ENCODE results near the gene NCEH1.
"Not testable (repeated sequence)": the region's sequence is repeated elsewhere in the genome, so short reads cannot be mapped to it uniquely, and the experiment has no call there.

Gene NCEH1

DNA sequence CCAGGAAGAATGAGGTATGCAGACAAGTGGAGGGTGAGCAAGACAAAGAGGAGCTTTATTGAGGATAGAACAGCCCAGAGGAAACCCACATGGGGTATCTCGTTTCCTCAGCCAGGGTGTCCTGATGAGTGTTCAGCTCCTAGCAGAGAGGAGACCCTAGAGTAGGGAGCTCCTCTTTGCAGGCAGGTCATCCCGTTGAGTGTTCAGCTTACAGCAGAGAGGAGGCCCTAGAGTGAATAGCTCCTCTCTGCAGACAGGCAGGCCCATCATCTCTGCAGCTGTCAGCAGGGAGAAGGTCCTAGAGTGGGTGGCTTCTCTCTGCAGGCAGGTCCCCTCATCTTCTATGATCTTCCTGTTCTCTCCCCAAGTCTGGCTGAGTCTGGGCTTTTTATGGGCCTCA is 97.0 kb downstream of the NCEH1 start:
- no peak for DNase-seq (ENCODE audit: low read depth in 2 of 2)

DNA sequence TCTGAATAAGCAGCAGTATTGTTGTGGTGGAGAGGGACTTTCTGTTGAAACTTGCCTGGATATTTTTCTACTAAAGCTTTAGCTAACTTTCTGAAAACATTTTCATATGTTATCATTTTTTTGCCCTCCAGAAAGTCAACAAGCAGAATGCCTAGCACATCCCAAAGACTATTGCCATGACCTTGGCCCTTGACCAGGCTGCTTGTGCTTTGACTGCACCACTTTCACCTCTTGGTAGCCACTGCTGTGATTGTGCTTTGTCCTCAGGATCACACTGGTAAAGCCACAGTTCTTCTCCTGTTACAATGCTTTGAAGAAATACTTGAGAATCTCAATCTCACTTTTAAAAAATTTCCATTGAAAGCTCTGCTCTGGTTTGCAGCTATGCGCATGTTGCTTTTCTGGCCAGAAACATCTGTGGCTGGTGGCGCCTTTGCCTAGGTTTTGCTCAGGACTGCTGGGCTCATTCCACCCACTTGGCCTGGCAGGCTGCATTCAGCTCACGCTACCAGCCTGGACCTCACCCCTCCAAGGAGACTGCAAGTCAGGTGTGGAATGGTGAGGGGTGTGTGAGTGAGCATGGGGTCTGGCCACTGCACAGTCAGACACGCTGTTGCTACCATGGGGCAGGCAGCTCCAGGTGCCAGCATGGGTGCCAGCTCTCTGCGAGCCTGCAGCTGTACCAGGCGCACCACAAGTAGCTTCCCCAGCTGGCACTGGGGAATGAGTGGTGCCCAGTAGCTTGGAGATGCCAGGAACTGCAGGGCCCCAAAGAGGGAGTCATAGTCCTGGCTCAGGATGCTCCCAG is 97.8 kb downstream of the NCEH1 start:
- no peak for DNase-seq (ENCODE audit: low read depth in 2 of 2)

GRCh38 chr3:172609750-172610149 is 101.1 kb downstream of the NCEH1 start:
- no peak for DNase-seq (ENCODE audit: low read depth in 2 of 2)

- no peak for DNase-seq (ENCODE audit: low read depth in 2 of 2)
These were observed 102.3 kb downstream of the NCEH1 start for GRCh38 chr3:172608575-172608974.

DNA sequence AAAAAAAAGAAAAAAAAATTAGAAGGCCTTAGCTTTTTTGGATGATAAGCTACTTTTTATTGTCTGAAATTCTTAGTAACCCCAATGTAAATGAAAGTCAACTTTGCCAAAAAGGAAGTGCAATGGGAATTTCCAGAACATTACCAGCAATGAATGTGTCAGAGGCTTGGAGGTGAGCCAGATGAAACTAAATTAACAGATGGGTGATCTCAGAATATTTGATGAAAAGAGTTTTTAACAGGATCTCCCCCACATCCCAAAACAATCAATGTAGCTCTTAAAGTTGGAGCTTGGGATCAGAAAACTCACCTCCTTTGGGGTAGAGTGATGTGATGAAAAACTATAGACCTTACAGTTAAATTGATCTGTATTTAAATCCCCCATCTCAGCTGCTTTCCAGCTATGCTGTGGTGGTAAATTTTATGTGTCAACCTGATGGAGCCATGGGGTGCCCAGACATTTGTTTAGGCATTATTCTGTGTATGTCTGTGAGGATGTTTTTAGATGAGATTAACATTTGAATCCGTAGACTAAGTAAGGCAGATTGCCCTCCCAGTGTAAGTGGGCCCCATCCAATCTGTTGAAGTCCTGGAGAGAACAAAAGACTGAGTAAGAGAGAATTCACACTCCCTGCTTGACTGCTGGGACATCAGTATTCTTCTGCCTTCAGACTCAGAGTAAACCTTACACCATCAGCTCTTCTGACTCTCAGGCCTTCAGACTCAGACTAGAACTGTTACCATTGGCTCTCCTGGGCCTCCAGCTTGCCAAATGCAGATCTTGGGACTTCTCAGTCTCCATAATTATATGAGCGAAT is 103.4 kb downstream of the NCEH1 start:
- no peak for DNase-seq (ENCODE audit: low read depth in 2 of 2)

GRCh38 chr3:172606021-172606420 is 104.8 kb downstream of the NCEH1 start:
- DNase-seq (ENCODE audit: low read depth in 2 of 2), result no peak

GRCh38 chr3:172604895-172605646 is 105.8 kb downstream of the NCEH1 start:
- DNase-seq (ENCODE audit: low read depth in 2 of 2), result no peak

DNA sequence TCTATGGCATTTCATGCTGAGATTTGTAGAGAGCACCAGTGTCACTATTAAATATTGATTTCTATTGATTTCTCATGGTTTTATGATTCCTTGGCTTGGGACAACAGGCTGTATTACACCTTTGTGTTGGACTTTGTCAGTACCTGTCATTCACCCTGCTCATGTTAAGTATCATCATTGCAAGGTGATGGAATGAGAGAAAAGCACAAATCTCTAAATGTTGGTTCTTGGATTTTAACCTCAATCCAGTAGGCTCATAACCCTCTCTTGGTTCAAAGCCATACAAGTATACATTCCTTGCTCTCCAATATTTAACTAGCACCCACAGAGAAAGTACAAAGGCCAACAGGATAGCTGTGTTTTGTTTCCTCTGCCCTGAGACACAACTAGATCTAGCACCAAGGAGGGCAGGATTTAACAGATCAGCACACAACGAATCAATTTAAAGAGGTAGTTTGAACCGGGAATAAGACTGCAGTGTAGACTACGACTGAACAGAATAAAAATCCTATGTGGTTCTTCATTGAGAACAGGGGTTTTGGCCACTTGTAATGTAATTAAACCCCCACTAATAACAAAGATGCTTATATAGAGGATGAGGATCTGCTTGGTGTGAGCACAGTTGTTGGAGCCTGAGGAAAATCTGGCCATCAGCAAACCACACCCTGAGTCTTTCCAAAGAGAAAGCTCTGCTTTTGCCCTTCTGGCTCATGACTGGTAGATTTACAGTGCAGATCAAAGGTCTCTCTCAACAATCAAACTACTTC is 109.6 kb downstream of the NCEH1 start:
- DNase-seq (ENCODE audit: low read depth in 2 of 2), result no peak

DNA sequence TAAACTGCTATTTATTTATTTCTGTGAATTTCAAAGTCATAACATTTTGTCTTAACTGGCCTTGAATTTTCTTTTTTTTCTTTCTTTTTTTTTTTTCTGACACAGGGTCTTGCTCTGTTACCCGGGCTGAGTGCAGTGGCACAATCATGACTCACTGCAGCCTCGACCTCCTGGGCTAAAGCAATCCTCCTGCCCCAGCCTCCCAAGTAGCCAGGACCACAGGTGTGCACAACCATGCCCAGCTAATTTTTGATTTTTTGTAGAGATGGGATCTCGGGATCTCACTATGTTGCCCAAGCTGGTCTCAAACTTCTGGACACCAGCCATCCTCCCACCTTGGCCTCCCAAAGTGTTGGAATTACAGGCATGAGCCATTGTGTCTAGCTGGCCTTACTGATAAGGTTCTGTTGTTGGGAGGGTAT is 110.2 kb downstream of the NCEH1 start:
- no peak for DNase-seq (ENCODE audit: low read depth in 2 of 2)

GRCh38 chr3:172598904-172599303 is 112.0 kb downstream of the NCEH1 start:
- no peak for DNase-seq (ENCODE audit: low read depth in 2 of 2)

DNA sequence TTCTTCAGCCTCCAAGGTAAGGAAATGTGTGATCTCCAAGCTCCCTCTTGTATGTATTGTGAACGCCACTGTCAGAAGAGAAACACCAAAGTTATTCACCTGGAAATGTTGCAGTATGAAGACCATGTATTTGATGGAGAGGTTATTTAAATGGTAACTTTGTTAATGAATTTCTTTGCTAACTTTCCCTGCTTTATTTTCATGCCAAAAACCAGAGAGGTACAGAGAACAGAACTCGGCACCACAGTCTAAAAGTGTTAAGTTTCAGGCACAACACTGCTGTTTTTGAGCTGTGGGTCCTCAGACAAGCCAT is 114.5 kb downstream of the NCEH1 start:
- no peak for DNase-seq (ENCODE audit: low read depth in 2 of 2)

- no peak for DNase-seq (ENCODE audit: low read depth in 2 of 2)
These were observed 115.0 kb downstream of the NCEH1 start for GRCh38 chr3:172595664-172596393.

DNA sequence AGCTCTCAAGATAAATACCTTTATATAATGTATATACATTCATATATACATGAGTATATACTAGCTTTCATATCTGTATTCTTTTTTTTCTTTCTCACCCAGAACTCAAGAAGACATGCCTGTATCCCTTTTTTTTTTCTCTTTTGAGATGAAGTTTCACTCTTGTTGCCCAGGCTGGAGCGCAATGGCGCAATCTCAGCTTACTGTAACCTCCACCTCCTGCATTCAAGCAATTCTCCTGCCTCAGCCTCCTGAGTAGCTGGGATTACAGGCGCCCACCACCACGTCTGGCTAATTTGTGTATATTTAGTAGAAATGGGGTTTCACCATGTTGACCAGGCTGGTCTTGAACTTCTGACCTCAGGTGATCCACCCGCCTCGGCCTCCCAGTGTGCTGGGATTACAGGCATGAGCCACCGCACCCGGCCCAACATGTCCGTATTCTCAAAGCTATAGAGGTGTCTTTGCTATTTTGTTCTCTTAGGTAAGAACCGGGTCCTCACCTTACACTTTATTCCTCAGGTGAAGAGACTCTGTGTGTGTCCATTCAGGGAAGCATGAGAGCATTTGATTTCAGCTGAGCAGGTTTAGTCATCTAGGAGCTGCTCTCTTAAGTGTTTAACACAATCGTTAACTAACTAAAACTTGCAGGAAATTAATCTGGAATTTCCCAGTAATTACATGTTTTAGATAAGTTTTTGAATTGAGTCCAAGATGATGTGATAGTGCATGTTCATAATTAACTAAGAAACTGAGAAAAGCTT is 115.8 kb downstream of the NCEH1 start:
- not testable (repeated sequence) for DNase-seq (ENCODE audit: low read depth in 2 of 2)

DNA sequence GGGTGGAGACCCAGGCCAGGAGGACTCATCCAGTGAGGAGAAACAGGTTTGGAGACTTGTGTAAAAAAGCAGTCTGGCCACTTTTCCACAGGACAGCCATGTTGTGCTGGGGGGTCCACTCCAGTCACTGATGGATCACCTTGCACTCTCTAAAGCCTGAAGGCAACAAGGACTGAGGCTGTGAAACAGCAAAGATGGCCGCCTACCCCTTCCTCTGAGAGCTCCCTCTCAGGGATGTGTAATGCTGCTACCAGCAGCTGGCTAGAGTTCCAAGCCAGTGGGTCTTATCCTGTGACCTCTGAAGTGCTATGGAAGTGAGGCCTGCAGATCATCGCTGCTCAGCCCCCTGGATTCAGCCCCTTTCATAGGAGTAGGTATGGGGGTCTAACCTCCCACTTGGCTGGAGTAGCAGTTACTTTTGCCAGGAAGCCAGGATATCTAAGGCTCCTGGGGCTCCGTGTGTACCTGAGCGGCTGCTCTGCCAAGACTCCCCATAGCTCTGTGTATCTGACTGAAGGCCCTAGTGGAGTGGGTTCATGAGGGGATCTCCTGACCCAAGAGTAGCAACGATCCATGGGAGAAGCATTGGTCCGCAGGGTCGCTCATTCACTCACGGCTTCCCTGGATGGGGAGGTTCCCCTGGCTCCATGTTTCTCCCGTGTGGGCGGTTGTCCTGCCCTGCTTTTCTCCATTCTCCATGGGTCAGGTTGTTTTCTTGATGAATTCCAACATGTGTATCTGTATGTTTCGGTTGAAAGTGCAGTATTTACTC is 117.8 kb downstream of the NCEH1 start:
- no peak for DNase-seq (ENCODE audit: low read depth in 2 of 2)

DNA sequence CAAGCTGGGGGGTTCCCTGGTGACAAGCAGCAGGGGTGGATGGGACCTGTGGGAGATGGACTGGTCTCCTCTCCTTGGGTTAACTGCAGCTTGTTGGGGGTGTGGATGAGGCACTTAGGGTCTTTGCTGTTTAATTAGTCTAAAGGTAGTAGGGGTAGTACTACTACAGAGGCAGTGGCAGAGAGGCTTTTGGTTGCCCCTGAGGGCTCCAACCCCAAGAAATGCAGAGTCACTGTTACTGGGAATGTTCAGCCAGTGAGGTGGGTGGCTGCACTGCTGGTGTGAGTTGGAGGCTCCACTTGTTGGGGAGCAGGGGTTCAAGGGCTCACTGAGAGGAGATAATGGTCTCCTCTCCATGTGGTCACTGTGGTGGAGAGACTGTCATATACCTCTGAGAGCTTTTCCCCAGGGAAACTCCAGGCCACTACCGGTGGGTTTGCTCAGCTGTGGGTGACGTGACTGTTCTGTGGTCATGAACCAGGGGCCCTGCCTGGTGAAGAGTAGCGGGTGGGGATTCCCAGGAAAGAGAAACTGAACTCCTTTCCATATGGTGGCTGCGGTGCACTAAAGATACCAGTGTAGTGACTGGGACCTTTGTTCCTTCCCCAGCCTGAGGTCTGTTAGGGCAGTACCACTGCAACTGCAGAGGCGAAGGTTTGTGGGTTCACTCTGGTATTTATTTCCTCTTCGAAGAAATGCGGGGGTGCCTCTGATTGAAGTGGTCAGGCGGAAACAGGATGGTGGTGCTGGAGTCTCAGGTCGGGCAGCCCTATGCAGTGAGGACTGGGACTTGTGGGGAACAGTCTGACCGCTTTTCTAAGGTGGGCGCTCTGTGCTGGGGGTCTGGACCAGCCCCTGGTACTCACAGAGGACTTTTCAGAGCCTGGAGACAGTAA is 118.7 kb downstream of the NCEH1 start:
- DNase-seq (ENCODE audit: low read depth in 2 of 2), result peak; percentile 65 to 81

- DNase-seq (ENCODE audit: low read depth in 2 of 2), result no peak
These were observed 119.7 kb downstream of the NCEH1 start for GRCh38 chr3:172591125-172591605.

DNA sequence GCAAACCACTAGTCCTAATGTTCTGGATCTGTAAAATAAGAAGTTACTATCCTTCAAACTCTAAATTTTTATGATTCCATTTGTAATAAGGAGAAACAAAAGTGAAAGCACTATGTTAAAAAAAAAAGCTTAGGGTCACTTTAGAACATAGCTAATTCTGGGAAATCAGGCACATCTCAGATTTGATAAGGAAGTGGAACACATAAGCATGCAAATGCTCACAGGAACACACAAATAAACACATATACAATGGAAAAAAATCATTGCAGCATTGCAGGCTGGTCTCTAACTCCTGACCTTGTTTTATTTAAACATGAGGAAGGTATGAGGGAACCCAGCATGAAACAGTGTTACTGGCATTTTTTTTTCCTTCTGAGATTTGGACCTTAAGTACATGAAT is 124.4 kb downstream of the NCEH1 start:
- DNase-seq (ENCODE audit: low read depth in 2 of 2), result no peak

- no peak for DNase-seq (ENCODE audit: low read depth in 2 of 2)
These were observed 124.9 kb downstream of the NCEH1 start for GRCh38 chr3:172585954-172586353.
